ENCODE measurements around the gene OAS2. TPM values are rescaled to one million over a fixed set of nuclear protein-coding genes. Genes with fewer than 3 reads are reported as not detected.

Gene OAS2
- polyA plus RNA-seq, 1 donor from 2014 or later = not detected

- Histone ChIP-seq H3K79me2 (replicated peaks; ENCODE audit: insufficient read depth, low read length) (no peaks in the 10 kb centered on the region), H3K4me3 (ENCODE audit: low read length) (no peak overlapping the region), H3K9ac (ENCODE audit: low read length) (no peak overlapping the region), H3K27me3 (ENCODE audit: insufficient read depth, low read depth, low read length) (no peaks in the 10 kb centered on the region), H3K27ac (ENCODE audit: low read length) (no peak overlapping the region), H3F3A (ENCODE audit: insufficient read depth, low read length, poor library complexity, severe bottlenecking) (no peaks in the 10 kb centered on the region), H4K20me1 (ENCODE audit: insufficient read depth) (no peaks in the 10 kb centered on the region), H3K36me3 (ENCODE audit: insufficient read depth, low read length) (no peaks in the 10 kb centered on the region), H3K4me2 (ENCODE audit: low read length) (no peak overlapping the region), H3K9me2 (ENCODE audit: insufficient read depth, low read length) (no peaks in the 10 kb centered on the region), H2AFZ (ENCODE audit: low read depth, low read length) (no peak overlapping the region), H3K9me3 (ENCODE audit: low read length) (no peaks in the 10 kb centered on the region)
- TF ChIP-seq REST (IDR thresholded peaks at IDR 0.05; ENCODE audit: borderline replicate concordance) = no peak
- TF ChIP-seq RAD21 (conservative IDR thresholded peaks at IDR 0.05) = no peak
Measured at GRCh38 chr12:112961536-112961935, 16.8 kb upstream of the OAS2 start.

GRCh38 chr12:112962561-112962960 is 15.8 kb upstream of the OAS2 start:
- H3K36me3 ChIP-seq (ENCODE audit: insufficient read depth, low read length) = no peaks in the 10 kb centered on the region
- no peak overlapping the region for H3K9ac ChIP-seq (ENCODE audit: low read length)
- TF ChIP-seq RAD21 (conservative IDR thresholded peaks at IDR 0.05) = no peak
- TF ChIP-seq SMC3 (conservative IDR thresholded peaks at IDR 0.05; ENCODE audit: poor library complexity) = no peak
- TF ChIP-seq TAF1 (IDR thresholded peaks at IDR 0.05; ENCODE audit: low read depth) = no peak
- no peak overlapping the region for H2AFZ ChIP-seq (ENCODE audit: low read depth, low read length)
- H3K4me2 ChIP-seq (ENCODE audit: low read length) = no peak overlapping the region
- no peaks in the 10 kb centered on the region for H3K79me2 ChIP-seq (replicated peaks; ENCODE audit: insufficient read depth, low read length)
- no peak overlapping the region for H3K27ac ChIP-seq (ENCODE audit: low read length)
- H3F3A ChIP-seq (ENCODE audit: insufficient read depth, low read length, poor library complexity, severe bottlenecking) = no peaks in the 10 kb centered on the region
- no peaks in the 10 kb centered on the region for H4K20me1 ChIP-seq (ENCODE audit: insufficient read depth)
- no peaks in the 10 kb centered on the region for H3K9me3 ChIP-seq (ENCODE audit: low read length)
- no peak overlapping the region for H3K4me3 ChIP-seq (ENCODE audit: low read length)
- no peaks in the 10 kb centered on the region for H3K27me3 ChIP-seq (ENCODE audit: insufficient read depth, low read depth, low read length)
- H3K9me2 ChIP-seq (ENCODE audit: insufficient read depth, low read length) = no peaks in the 10 kb centered on the region

- TF ChIP-seq MXI1 (conservative IDR thresholded peaks at IDR 0.05; ENCODE audit: poor library complexity, severe bottlenecking) (no peak), SMC3 (conservative IDR thresholded peaks at IDR 0.05; ENCODE audit: poor library complexity) (no peak), TAF1 (IDR thresholded peaks at IDR 0.05; ENCODE audit: low read depth) (no peak), CTCF (IDR thresholded peaks at IDR 0.05; ENCODE audit: poor library complexity, severe bottlenecking) (no peak), RAD21 (conservative IDR thresholded peaks at IDR 0.05) (no peak), EP300 (conservative IDR thresholded peaks at IDR 0.05; ENCODE audit: poor library complexity, severe bottlenecking) (no peak), REST (IDR thresholded peaks at IDR 0.05; ENCODE audit: borderline replicate concordance) (no peak), EZH2 (IDR thresholded peaks at IDR 0.05; ENCODE audit: borderline replicate concordance, insufficient read depth, low read length, poor library complexity, severe bottlenecking) (no peak), POLR2AphosphoS5 (IDR thresholded peaks at IDR 0.05) (no peak)
- no peak overlapping the region for H2AFZ ChIP-seq (ENCODE audit: low read depth, low read length)
- H3K36me3 ChIP-seq (ENCODE audit: insufficient read depth, low read length) = no peaks in the 10 kb centered on the region
Measured at GRCh38 chr12:112963227-112963861, 15.0 kb upstream of the OAS2 start.

More at GRCh38 chr12:112963227-112963861, 15.0 kb upstream of the OAS2 start:
- H3K9ac ChIP-seq (ENCODE audit: low read length) = no peak overlapping the region
- H4K20me1 ChIP-seq (ENCODE audit: insufficient read depth) = no peaks in the 10 kb centered on the region
- no peaks in the 10 kb centered on the region for H3K79me2 ChIP-seq (replicated peaks; ENCODE audit: insufficient read depth, low read length)
- H3F3A ChIP-seq (ENCODE audit: insufficient read depth, low read length, poor library complexity, severe bottlenecking) = no peaks in the 10 kb centered on the region
- no peak overlapping the region for H3K27ac ChIP-seq (ENCODE audit: low read length)
- H3K4me3 ChIP-seq (ENCODE audit: low read length) = no peak overlapping the region
- H3K4me2 ChIP-seq (ENCODE audit: low read length) = no peak overlapping the region
- H3K9me3 ChIP-seq (ENCODE audit: low read length) = no peaks in the 10 kb centered on the region
- no peaks in the 10 kb centered on the region for H3K9me2 ChIP-seq (ENCODE audit: insufficient read depth, low read length)
- no peaks in the 10 kb centered on the region for H3K27me3 ChIP-seq (ENCODE audit: insufficient read depth, low read depth, low read length)

Data from neural cell (in vitro differentiated cells).